ENCODE measurements around the gene EFCAB11.

The EFCAB11 gene

GRCh38 chr14:89957376-89957775, 2.8 kb upstream of the EFCAB11 start:
- H3K27ac ChIP-seq, result no peak overlapping the region

GRCh38 chr14:89956661-89957009, 2.1 kb upstream of the EFCAB11 start:
- H3K27ac ChIP-seq, result peak overlapping the region; percentile 92
- no peak for TF ChIP-seq ZFX (IDR thresholded peaks at IDR 0.05)
- TF ChIP-seq CTCF (conservative IDR thresholded peaks at IDR 0.05), result no peak

More at GRCh38 chr14:89957376-89957775, 2.8 kb upstream of the EFCAB11 start:
- no peak for TF ChIP-seq CTCF (conservative IDR thresholded peaks at IDR 0.05)
- no peak for TF ChIP-seq ZFX (IDR thresholded peaks at IDR 0.05)

- TF ChIP-seq ZFX (IDR thresholded peaks at IDR 0.05) (peak; percentile 72), CTCF (conservative IDR thresholded peaks at IDR 0.05) (peak; percentile 22)
- peak within 1 kb of the TSS; percentile 92 for H3K27ac ChIP-seq
These were observed 1.5 kb upstream of the EFCAB11 start, which contains the start of gene TDP1 for GRCh38 chr14:89955745-89956660. TDP1 (plus strand) TSS chr14:89955927; CDS start chr14:89963115, 7,188 bp downstream.

GRCh38 chr14:89955022-89955744, 653 bp upstream of the EFCAB11 start:
- peak overlapping the region; percentile 92 for H3K27ac ChIP-seq
- no peak for TF ChIP-seq CTCF (conservative IDR thresholded peaks at IDR 0.05)
- TF ChIP-seq ZFX (IDR thresholded peaks at IDR 0.05), result no peak

GRCh38 chr14:89953602-89954001, 928 bp downstream of the EFCAB11 start:
- no peak overlapping the region for H3K27ac ChIP-seq
- TF ChIP-seq ZFX (IDR thresholded peaks at IDR 0.05), result no peak
- TF ChIP-seq CTCF (conservative IDR thresholded peaks at IDR 0.05), result no peak

- TF ChIP-seq CTCF (conservative IDR thresholded peaks at IDR 0.05) (no peak), ZFX (IDR thresholded peaks at IDR 0.05) (no peak)
- H3K27ac ChIP-seq, result no peak overlapping the region
These were observed 2.0 kb downstream of the EFCAB11 start for GRCh38 chr14:89952576-89952975.

- no peak overlapping the region for H3K27ac ChIP-seq
- TF ChIP-seq CTCF (conservative IDR thresholded peaks at IDR 0.05) (no peak), ZFX (IDR thresholded peaks at IDR 0.05) (no peak)
These were observed 7.2 kb downstream of the EFCAB11 start for GRCh38 chr14:89947344-89947743.

Measured in C4-2B (cell line).